BLaER1 treated with 17β-estradiol and CSF1 and Interleukin-3, amounts not matched to agents 10 nM and 100 nM (cell line): ENCODE measurements around the gene C1QL1.
A peak's percentile ranks its signal among the peaks of the same experiment; 100 is the strongest.

ENCODE experiments used
- H3K27ac ChIP-seq, 11 experiments: shearing (Covaris generic); formaldehyde crosslinking; 2 replicates each; pipeline ENCODE4 v1.8.1; 2022
- H3K27me3 ChIP-seq, 11 experiments: shearing (Covaris generic); formaldehyde crosslinking; 2 replicates each; pipeline ENCODE4 v1.8.1; 2022
- H3K36me3 ChIP-seq, 11 experiments: shearing (Covaris generic); formaldehyde crosslinking; 2 replicates each; pipeline ENCODE4 v1.8.1; 2022
- H3K4me1 ChIP-seq, 10 experiments: shearing (Covaris generic); formaldehyde crosslinking; 2 replicates each; pipeline ENCODE4 v1.8.1; 2022
- H3K4me2 ChIP-seq, 11 experiments: shearing (Covaris generic); formaldehyde crosslinking; 2 replicates each; pipeline ENCODE4 v1.8.1; 2022
- H3K4me3 ChIP-seq, 10 experiments: shearing (Covaris generic); formaldehyde crosslinking; 2 replicates each; pipeline ENCODE4 v1.8.1; 2022
- H3K9ac ChIP-seq, 11 experiments: shearing (Covaris generic); formaldehyde crosslinking; 2 replicates each; pipeline ENCODE4 v1.8.1; 2022
- H3K9me3 ChIP-seq, 11 experiments: shearing (Covaris generic); formaldehyde crosslinking; replicated peaks in 1 of 11; 2 replicates each; pipeline ENCODE4 v1.8.1; 2022
- H4K20me1 ChIP-seq, 11 experiments: shearing (Covaris generic); formaldehyde crosslinking; 2 replicates each; pipeline ENCODE4 v1.8.1; 2022
- Cebpa-rat ChIP-seq, 11 experiments: shearing (Covaris generic); IDR thresholded peaks; 2 replicates each; pipeline ENCODE4 v1.8.1; 2022

C1QL1 gene

GRCh38 chr17:44942456-44942855 lies 25.6 kb downstream of the C1QL1 start:
- Histone ChIP-seq H4K20me1 (peaks cover 0 to 55% (median 35%) of the 10 kb centered on the region in 11 experiments; a peak in 18 of 22 replicates), H3K27me3 (no peaks in the 10 kb centered on the region), H3K27ac (no peak overlapping the region), H3K36me3 (peaks cover 0 to 84% (median 75%) of the 10 kb centered on the region in 11 experiments; a peak in 18 of 22 replicates), H3K4me3 (no peak overlapping the region), H3K9me3 (peaks cover 0 to 4% (median 0%) of the 10 kb centered on the region in 11 experiments; a peak in 1 of 22 replicates), H3K9ac (peak overlapping the region in 2 of 11 experiments; percentile 22 to 36; a peak in 2 of 22 replicates), H3K4me1 (peaks cover 11 to 44% (median 35%) of the 10 kb centered on the region in 10 experiments), H3K4me2 (peak overlapping the region in 9 of 11 experiments; percentile 3 to 34 (median 18); a peak in 8 of 22 replicates)
- no peak for TF ChIP-seq Cebpa-rat (IDR thresholded peaks at IDR 0.05)

- Histone ChIP-seq H3K4me3 (no peak overlapping the region), H3K4me2 (peak overlapping the region in 8 of 11 experiments; percentile 3 to 29 (median 14); a peak in 8 of 22 replicates), H3K36me3 (peaks cover 0 to 90% (median 81%) of the 10 kb centered on the region in 11 experiments; a peak in 18 of 22 replicates), H3K27me3 (no peaks in the 10 kb centered on the region), H3K4me1 (peaks cover 7 to 40% (median 35%) of the 10 kb centered on the region in 10 experiments), H3K9me3 (peaks cover 0 to 4% (median 0%) of the 10 kb centered on the region in 11 experiments; a peak in 1 of 22 replicates), H3K9ac (peak overlapping the region in 4 of 11 experiments; percentile 8 to 36 (median 20); a peak in 3 of 22 replicates), H3K27ac (0 out of 22 replicates have a peak overlapping the region, but pooled peaks of 1 of the 11 experiments have one; percentile 18), H4K20me1 (peaks cover 0 to 59% (median 35%) of the 10 kb centered on the region in 11 experiments; a peak in 18 of 22 replicates)
- no peak for TF ChIP-seq Cebpa-rat (IDR thresholded peaks at IDR 0.05)
Measured at GRCh38 chr17:44941712-44942331, 26.3 kb downstream of the C1QL1 start.

- Histone ChIP-seq H3K4me1 (peaks cover 0 to 31% (median 28%) of the 10 kb centered on the region in 10 experiments; a peak in 17 of 20 replicates), H3K9ac (no peak overlapping the region), H4K20me1 (peaks cover 0 to 66% (median 40%) of the 10 kb centered on the region in 11 experiments; a peak in 18 of 22 replicates), H3K27me3 (no peaks in the 10 kb centered on the region), H3K36me3 (peaks cover 0 to 98% (median 88%) of the 10 kb centered on the region in 11 experiments; a peak in 18 of 22 replicates), H3K4me2 (no peak overlapping the region), H3K27ac (no peak overlapping the region), H3K4me3 (no peak overlapping the region), H3K9me3 (peaks cover 0 to 4% (median 0%) of the 10 kb centered on the region in 11 experiments; a peak in 1 of 22 replicates)
- no peak for TF ChIP-seq Cebpa-rat (IDR thresholded peaks at IDR 0.05)
Measured at GRCh38 chr17:44940768-44941167, 27.3 kb downstream of the C1QL1 start.

- no peak for TF ChIP-seq Cebpa-rat (IDR thresholded peaks at IDR 0.05)
- Histone ChIP-seq H4K20me1 (peaks cover 0 to 71% (median 44%) of the 10 kb centered on the region in 11 experiments; a peak in 18 of 22 replicates), H3K9ac (no peak overlapping the region), H3K27me3 (no peaks in the 10 kb centered on the region), H3K4me2 (no peak overlapping the region), H3K9me3 (peaks cover 0 to under 1% (median 0%) of the 10 kb centered on the region in 11 experiments; a peak in 1 of 22 replicates), H3K36me3 (peaks cover 0 to 98% (median 88%) of the 10 kb centered on the region in 11 experiments; a peak in 19 of 22 replicates), H3K27ac (no peak overlapping the region), H3K4me1 (peaks cover 0 to 27% (median 23%) of the 10 kb centered on the region in 10 experiments; a peak in 16 of 20 replicates), H3K4me3 (no peak overlapping the region)
Measured at GRCh38 chr17:44940317-44940716, 27.8 kb downstream of the C1QL1 start.

GRCh38 chr17:44935116-44935515 lies 33.0 kb downstream of the C1QL1 start:
- no peak overlapping the region for H3K4me3 ChIP-seq
- no peak overlapping the region for H3K4me2 ChIP-seq
- no peak overlapping the region for H3K27ac ChIP-seq
- H4K20me1 ChIP-seq: peaks cover 0 to 79% (median 40%) of the 10 kb centered on the region in 11 experiments; a peak in 14 of 22 replicates
- H3K4me1 ChIP-seq: no peaks in the 10 kb centered on the region
- no peaks in the 10 kb centered on the region for H3K27me3 ChIP-seq
- TF ChIP-seq Cebpa-rat (IDR thresholded peaks at IDR 0.05): no peak
- no peaks in the 10 kb centered on the region for H3K9me3 ChIP-seq
- no peak overlapping the region for H3K9ac ChIP-seq
- H3K36me3 ChIP-seq: peaks cover 8 to 99% (median 91%) of the 10 kb centered on the region in 11 experiments; a peak in 21 of 22 replicates

GRCh38 chr17:44934745-44935105 lies 33.4 kb downstream of the C1QL1 start:
- peaks cover 0 to 75% (median 36%) of the 10 kb centered on the region in 11 experiments; a peak in 14 of 22 replicates for H4K20me1 ChIP-seq
- H3K36me3 ChIP-seq: peaks cover 8 to 99% (median 91%) of the 10 kb centered on the region in 11 experiments; a peak in 21 of 22 replicates
- H3K9me3 ChIP-seq: no peaks in the 10 kb centered on the region
- no peak overlapping the region for H3K4me2 ChIP-seq
- no peaks in the 10 kb centered on the region for H3K4me1 ChIP-seq
- no peak for TF ChIP-seq Cebpa-rat (IDR thresholded peaks at IDR 0.05)
- no peaks in the 10 kb centered on the region for H3K27me3 ChIP-seq
- H3K27ac ChIP-seq: no peak overlapping the region
- no peak overlapping the region for H3K4me3 ChIP-seq
- H3K9ac ChIP-seq: no peak overlapping the region

GRCh38 chr17:44933824-44934744 lies 34.0 kb downstream of the C1QL1 start:
- peaks cover 8 to 99% (median 93%) of the 10 kb centered on the region in 11 experiments; a peak in 21 of 22 replicates for H3K36me3 ChIP-seq
- H3K9me3 ChIP-seq: no peaks in the 10 kb centered on the region
- no peak overlapping the region for H3K27ac ChIP-seq
- H3K27me3 ChIP-seq: no peaks in the 10 kb centered on the region
- no peak overlapping the region for H3K4me3 ChIP-seq
- peaks cover 0 to 79% (median 38%) of the 10 kb centered on the region in 11 experiments; a peak in 13 of 22 replicates for H4K20me1 ChIP-seq
- H3K9ac ChIP-seq: no peak overlapping the region
- no peak overlapping the region for H3K4me2 ChIP-seq
- no peaks in the 10 kb centered on the region for H3K4me1 ChIP-seq
- no peak for TF ChIP-seq Cebpa-rat (IDR thresholded peaks at IDR 0.05)

GRCh38 chr17:44932787-44933097 lies 35.4 kb downstream of the C1QL1 start:
- H3K27ac ChIP-seq: no peak overlapping the region
- no peak overlapping the region for H3K4me2 ChIP-seq
- no peak for TF ChIP-seq Cebpa-rat (IDR thresholded peaks at IDR 0.05)
- peaks cover 8 to 99% (median 95%) of the 10 kb centered on the region in 11 experiments; a peak in 21 of 22 replicates for H3K36me3 ChIP-seq
- no peak overlapping the region for H3K9ac ChIP-seq
- no peaks in the 10 kb centered on the region for H3K27me3 ChIP-seq
- peaks cover 0 to 8% (median 3%) of the 10 kb centered on the region in 10 experiments; a peak in 9 of 20 replicates for H3K4me1 ChIP-seq
- H3K4me3 ChIP-seq: no peak overlapping the region
- H3K9me3 ChIP-seq: no peaks in the 10 kb centered on the region
- H4K20me1 ChIP-seq: peaks cover 0 to 84% (median 52%) of the 10 kb centered on the region in 11 experiments; a peak in 14 of 22 replicates
